Cardiac septum (tissue), 1 donor: ENCODE measurements around the gene RCBTB1. TPM values are rescaled to one million over a fixed set of nuclear protein-coding genes. Genes with fewer than 3 reads are reported as not detected.
A peak's percentile ranks its signal among the peaks of the same experiment; 100 is the strongest.
"Not testable (repeated sequence)": the region's sequence is repeated elsewhere in the genome, so short reads cannot be mapped to it uniquely, and the experiment has no call there.

Experiments used
- DNase-seq: peaks from one replicate; pipeline ENCODE4 v3.0.0-alpha.2; 2020; ENCODE audit warnings: low spot score
- intact Hi-C: fragments of 100-400 bp; cut with DNase I; formaldehyde crosslinking; loops from one replicate; pipeline ENCODE4 v1.14.0; 2022
- total RNA-seq: library from RNA; stranded (reverse); fragmentation: NEBNext Ultra II Directional; extraction: Animal tissue kit (Norgen Biotek cat#: 25700); gene quantifications from one replicate; pipeline ENCODE4 v1.2.1, GENCODE V29; 2021
- donor health status: DM: no; HTN: no; CAD: no.

RCBTB1 gene
- total RNA-seq, 1 donor from 2014 or later, result 15.9 TPM

- intact Hi-C loops, result no loop called here
- DNase-seq, result no peak
Observed at GRCh38 chr13:49533011-49533410, 52.3 kb downstream of the RCBTB1 start.

GRCh38 chr13:49532593-49532992, 52.8 kb downstream of the RCBTB1 start:
- no peak for DNase-seq
- intact Hi-C loops, result no loop called here

- intact Hi-C loops, result no loop called here
Observed at GRCh38 chr13:49530457-49530856, 54.9 kb downstream of the RCBTB1 start.

GRCh38 chr13:49528161-49528560, 57.2 kb downstream of the RCBTB1 start:
- intact Hi-C loops, result no loop called here
- no peak for DNase-seq

More at GRCh38 chr13:49530457-49530856, 54.9 kb downstream of the RCBTB1 start:
- no peak for DNase-seq

GRCh38 chr13:49527123-49527522, 58.2 kb downstream of the RCBTB1 start:
- DNase-seq, result no peak
- intact Hi-C loops, result no loop called here

GRCh38 chr13:49524740-49525501, 60.4 kb downstream of the RCBTB1 start:
- no peak for DNase-seq
- intact Hi-C loops, result no loop called here

- DNase-seq, result no peak
- intact Hi-C loops, result no loop called here
Observed at GRCh38 chr13:49521224-49521623, 64.1 kb downstream of the RCBTB1 start.

- intact Hi-C loops, result no loop called here
- no peak for DNase-seq
Observed at GRCh38 chr13:49517461-49517860, 67.9 kb downstream of the RCBTB1 start.

GRCh38 chr13:49516467-49516866, 68.9 kb downstream of the RCBTB1 start:
- intact Hi-C loops, result no loop called here

GRCh38 chr13:49512578-49512977, 72.8 kb downstream of the RCBTB1 start:
- intact Hi-C loops, result no loop called here
- no peak for DNase-seq

More at GRCh38 chr13:49516467-49516866, 68.9 kb downstream of the RCBTB1 start:
- no peak for DNase-seq

GRCh38 chr13:49503951-49504350, 81.4 kb downstream of the RCBTB1 start:
- intact Hi-C loops, result no loop called here
- DNase-seq, result no peak

GRCh38 chr13:49502954-49503353, 82.4 kb downstream of the RCBTB1 start:
- intact Hi-C loops, result no loop called here
- no peak for DNase-seq

- intact Hi-C loops, result loop anchor here (5.0 kb wide), 2 partner anchors 87 to 107 kb away; partner anchors contain the start of gene RCBTB1
- no peak for DNase-seq
Observed at GRCh38 chr13:49499889-49500660, 85.3 kb downstream of the RCBTB1 start.

- no peak for DNase-seq
- intact Hi-C loops, result loop anchor here (5.0 kb wide), 2 partner anchors 89 to 109 kb away; partner anchors contain the start of gene RCBTB1
Observed at GRCh38 chr13:49498206-49498605, 87.2 kb downstream of the RCBTB1 start.

- no peak for DNase-seq
- intact Hi-C loops, result loop anchor here (2.0 to 5.0 kb wide), 3 partner anchors 52 to 110 kb away; partner anchors contain the start of genes CAB39L, RCBTB1 and SETDB2
Observed at GRCh38 chr13:49497272-49497671, 88.1 kb downstream of the RCBTB1 start.

GRCh38 chr13:49496837-49497236, 88.5 kb downstream of the RCBTB1 start:
- intact Hi-C loops, result loop anchor here (2.0 to 5.0 kb wide), 3 partner anchors 52 to 110 kb away; partner anchors contain the start of genes CAB39L, RCBTB1 and SETDB2
- not testable (repeated sequence) for DNase-seq

GRCh38 chr13:49495783-49496762, 89.3 kb downstream of the RCBTB1 start, which contains the start of gene PHF11:
Gene PHF11 (plus strand): TSS chr13:49495953. CDS start chr13:49496002, 49 bp downstream.
- intact Hi-C loops, result loop anchor here (2.0 to 5.0 kb wide), 3 partner anchors 51 to 111 kb away; partner anchors contain the start of genes CAB39L, RCBTB1 and SETDB2
- peak; percentile 93 for DNase-seq

GRCh38 chr13:49494645-49495044, 90.7 kb downstream of the RCBTB1 start:
- intact Hi-C loops, result loop anchor here (5.0 kb wide), 2 partner anchors 93 to 113 kb away; partner anchors contain the start of gene RCBTB1
- no peak for DNase-seq

- DNase-seq, result no peak
- intact Hi-C loops, result no loop called here
Observed at GRCh38 chr13:49488563-49488962, 96.8 kb downstream of the RCBTB1 start.
